ENCODE measurements around the gene GSTA5. TPM values are rescaled to one million over a fixed set of nuclear protein-coding genes. Genes with fewer than 3 reads are reported as not detected.
"Not testable (repeated sequence)": the region's sequence is repeated elsewhere in the genome, so short reads cannot be mapped to it uniquely, and the experiment has no call there.

Gene GSTA5
- total RNA-seq: not detected

DNA sequence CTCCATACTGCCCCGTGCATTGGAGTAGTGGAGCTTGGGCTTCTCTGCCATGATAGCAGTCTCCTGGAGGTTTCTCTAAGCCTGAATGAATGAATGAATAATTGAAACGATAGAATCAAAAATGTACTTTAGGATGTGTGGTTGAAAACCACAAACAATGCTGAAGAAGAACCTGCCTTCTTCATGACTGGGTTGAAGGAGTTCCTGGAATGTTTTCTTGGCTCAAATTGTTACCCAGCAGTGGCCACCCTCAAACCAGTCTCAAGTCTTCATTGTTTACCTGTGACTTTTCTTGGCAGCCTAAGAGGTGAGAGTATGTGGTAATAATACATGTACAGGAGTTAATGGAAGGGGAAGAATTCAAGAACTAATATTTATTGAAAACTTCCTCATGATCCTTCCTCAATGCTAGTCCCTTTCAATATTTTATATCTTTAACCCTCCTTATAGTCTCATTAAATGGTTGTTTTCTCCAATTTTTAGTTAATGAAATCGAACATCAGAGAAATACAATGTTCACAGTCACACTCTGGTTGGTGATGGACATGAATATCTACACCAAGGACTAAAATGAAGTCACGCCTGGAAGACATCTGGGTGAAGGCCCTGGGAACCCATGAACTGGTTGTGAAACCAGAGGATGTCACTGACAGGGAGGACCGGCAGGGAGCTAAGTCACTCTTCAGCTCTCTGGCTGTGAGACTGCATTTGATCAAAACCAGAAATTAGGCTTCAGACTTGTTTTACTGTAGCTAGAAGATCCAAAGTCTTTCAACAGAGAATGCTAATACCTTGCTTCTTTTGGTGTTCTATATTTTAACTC is at the start of gene GSTA5:
GSTA5 (minus strand) TSS at position 51 of the 823 bp plus-strand sequence.
- ATAC-seq (no peak), DNase-seq (ENCODE audit: low spot score) (no peak)
- intact Hi-C loops (cut with DNase I): no loop called here

GRCh38 chr6:52890018-52890417 is 49.4 kb upstream of the GSTA5 start:
- DNase-seq (ENCODE audit: low spot score) (no peak), ATAC-seq (no peak)
- intact Hi-C loops (cut with DNase I): no loop called here

DNA sequence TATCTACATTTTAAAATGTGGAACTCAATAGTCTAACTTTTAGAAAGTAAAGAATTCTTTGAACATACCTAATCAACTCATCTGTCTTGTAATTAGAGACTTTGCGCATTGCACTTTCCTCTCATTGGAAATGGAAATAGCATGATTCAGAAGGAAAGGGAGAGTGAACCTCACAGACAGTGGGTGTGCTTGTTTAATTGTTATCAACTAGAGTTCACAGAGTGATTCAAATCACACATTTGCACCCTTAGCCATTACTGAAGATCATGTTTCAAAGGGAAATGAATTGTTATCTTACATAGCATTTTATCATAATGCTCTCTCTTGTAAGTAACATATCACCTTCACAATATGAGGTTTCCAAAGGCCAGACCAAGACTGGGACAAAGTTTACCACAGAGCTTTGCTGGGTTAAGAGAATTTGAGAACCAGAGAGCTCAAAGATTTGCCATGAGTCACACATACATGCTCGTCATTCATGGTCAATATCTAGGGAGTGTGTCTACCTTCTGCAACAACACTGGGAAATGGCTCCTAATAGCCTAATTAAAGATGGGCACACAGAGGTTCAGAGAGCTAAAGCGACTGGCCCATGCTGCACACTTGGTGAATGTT is 47.4 kb upstream of the GSTA5 start:
- intact Hi-C loops (cut with DNase I): no loop called here
- ATAC-seq (no peak), DNase-seq (ENCODE audit: low spot score) (no peak)

DNA sequence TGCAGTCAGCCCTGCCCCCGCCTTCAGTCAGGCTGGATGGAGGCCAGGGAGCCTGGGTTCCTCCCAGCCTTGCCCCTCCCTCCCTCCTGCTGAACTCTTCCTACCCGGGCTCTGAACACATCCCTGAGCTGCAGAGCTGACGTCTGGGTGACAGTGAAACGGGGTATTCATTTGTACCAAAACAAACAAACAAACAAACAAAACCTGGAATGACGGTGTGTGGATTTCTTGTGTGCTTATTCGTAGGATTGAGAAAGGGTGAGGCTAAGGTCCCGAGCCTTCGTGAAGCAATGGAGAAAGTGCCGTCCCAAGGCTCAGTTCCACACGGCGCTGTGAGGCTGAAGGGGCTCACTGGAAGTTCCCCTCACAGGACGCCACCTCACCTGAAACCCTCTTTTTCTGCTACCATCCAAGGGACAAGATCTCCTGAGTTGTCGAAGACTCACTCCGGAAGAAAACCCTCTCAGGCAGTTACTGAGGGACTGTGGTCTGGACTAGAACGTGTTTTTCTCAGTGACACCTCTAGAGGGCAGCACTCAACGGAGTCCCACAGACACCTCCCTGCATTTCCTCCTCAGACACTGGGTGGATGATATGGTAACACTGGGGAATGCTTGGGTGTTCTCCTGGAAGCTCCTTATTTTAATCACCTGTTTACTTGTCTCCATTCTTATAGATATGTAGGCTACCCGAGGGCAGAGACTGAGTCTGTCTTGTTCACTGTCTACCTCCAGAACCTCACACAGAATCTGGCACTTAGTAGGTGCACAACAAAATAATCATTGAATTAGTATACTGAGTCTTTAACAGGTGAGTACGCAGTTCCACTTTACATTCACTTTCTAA is 41.6 kb upstream of the GSTA5 start:
- peak; percentile 76 for DNase-seq (ENCODE audit: low spot score)
- ATAC-seq: peak; percentile 99
- intact Hi-C loops (cut with DNase I): no loop called here

GRCh38 chr6:52881662-52881995 is 41.0 kb upstream of the GSTA5 start:
- DNase-seq (ENCODE audit: low spot score): no peak
- intact Hi-C loops (cut with DNase I): no loop called here
- ATAC-seq: peak; percentile 37

GRCh38 chr6:52877786-52878185 is 37.2 kb upstream of the GSTA5 start:
- intact Hi-C loops (cut with DNase I): no loop called here
- ATAC-seq (no peak), DNase-seq (ENCODE audit: low spot score) (no peak)

DNA sequence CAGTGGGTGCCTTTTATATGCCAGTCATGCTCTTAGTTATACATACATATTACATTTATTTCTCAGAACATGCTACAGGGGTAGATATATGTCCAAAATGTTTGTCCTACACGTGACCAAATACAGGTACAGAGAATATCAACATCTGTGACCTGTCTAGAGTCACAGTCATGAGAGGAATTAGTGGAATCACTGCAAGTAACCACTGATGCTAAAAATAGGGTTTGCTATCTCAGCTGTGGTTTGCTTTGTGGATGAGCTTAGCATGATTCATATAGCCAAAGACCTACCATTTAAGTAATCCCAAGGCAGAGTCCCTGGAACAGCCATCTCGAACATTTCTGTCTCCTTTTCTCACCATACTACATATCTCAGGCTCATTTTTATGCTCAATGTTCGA is 36.6 kb upstream of the GSTA5 start:
- intact Hi-C loops (cut with DNase I): no loop called here
- no peak for ATAC-seq
- no peak for DNase-seq (ENCODE audit: low spot score)

- ATAC-seq: no peak
- intact Hi-C loops (cut with DNase I): no loop called here
- no peak for DNase-seq (ENCODE audit: low spot score)
Measured at GRCh38 chr6:52876056-52876787, 35.6 kb upstream of the GSTA5 start.

GRCh38 chr6:52872031-52872430 is 31.4 kb upstream of the GSTA5 start:
- DNase-seq (ENCODE audit: low spot score): no peak
- ATAC-seq: no peak
- intact Hi-C loops (cut with DNase I): no loop called here

GRCh38 chr6:52871621-52872020 is 31.0 kb upstream of the GSTA5 start:
- intact Hi-C loops (cut with DNase I): no loop called here

DNA sequence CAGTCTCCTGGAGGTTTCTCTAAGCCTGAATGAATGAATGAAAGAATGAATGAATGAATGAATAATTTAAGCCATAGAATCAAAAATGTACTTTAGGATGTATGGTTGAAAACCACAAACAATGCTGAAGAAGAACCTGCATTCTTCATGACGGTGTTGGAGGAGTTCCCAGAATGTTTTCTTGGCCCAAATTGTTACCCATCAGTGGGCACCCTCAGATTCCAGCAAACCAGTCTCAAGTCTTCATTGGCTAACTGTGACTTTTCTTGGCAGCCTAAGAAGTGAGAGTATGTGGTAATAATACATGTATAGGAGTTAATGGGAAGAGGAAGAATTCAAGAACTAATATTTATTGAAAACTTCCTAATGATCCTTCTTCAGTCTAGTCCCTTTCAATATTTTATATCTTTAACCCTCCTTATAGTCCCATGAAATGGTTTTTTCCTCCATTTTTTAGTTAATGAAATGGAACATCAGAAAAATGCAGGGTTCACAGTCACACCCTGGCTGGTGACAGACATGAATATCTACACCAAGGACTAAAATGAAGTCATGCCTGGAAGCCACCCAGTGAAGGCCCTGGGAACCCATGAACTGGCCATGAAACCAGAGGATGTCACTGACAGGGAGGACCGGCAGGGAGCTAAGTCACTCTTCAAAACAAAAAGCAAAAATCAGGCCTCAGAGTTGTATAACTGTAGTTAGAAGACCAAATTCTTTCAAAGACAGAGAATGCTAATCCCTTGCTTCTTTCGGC is 29.9 kb upstream of the GSTA5 start:
- intact Hi-C loops (cut with DNase I); ATAC-seq; DNase-seq (ENCODE audit: low spot score): not testable (repeated sequence)

More at GRCh38 chr6:52871621-52872020, 31.0 kb upstream of the GSTA5 start:
- DNase-seq (ENCODE audit: low spot score): no peak
- ATAC-seq: no peak

- intact Hi-C loops (cut with DNase I); ATAC-seq; DNase-seq (ENCODE audit: low spot score): not testable (repeated sequence)
Measured at GRCh38 chr6:52868899-52869298, 28.3 kb upstream of the GSTA5 start.

DNA sequence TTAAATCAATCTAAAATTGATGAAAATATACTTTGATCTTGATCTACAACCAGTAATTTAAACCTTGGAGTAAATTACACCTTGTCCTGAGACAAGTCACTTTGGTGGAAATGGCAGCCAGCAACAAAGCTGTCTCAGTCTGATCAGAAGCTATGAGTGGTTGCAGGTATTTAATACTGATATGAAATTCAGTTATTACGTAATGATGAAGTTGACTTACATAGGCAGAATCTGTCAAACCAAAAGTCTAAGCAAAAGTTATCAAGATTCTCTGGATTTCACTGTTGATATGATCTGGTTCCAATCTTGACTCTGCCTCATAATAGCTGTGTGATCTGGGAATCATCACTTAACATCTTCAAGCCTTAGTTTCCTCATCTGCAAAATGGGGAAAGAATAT is 27.6 kb upstream of the GSTA5 start:
- ATAC-seq: no peak
- no peak for DNase-seq (ENCODE audit: low spot score)
- intact Hi-C loops (cut with DNase I): no loop called here

GRCh38 chr6:52861151-52861550 is 20.5 kb upstream of the GSTA5 start:
- ATAC-seq; DNase-seq (ENCODE audit: low spot score); intact Hi-C loops (cut with DNase I): not testable (repeated sequence)

- DNase-seq (ENCODE audit: low spot score) (no peak), ATAC-seq (no peak)
- intact Hi-C loops (cut with DNase I): no loop called here
Measured at GRCh38 chr6:52858416-52858815, 17.8 kb upstream of the GSTA5 start.

- ATAC-seq; DNase-seq (ENCODE audit: low spot score); intact Hi-C loops (cut with DNase I): not testable (repeated sequence)
Measured at GRCh38 chr6:52856137-52856536, 15.5 kb upstream of the GSTA5 start.

- intact Hi-C loops (cut with DNase I): no loop called here
- ATAC-seq (no peak), DNase-seq (ENCODE audit: low spot score) (no peak)
Measured at GRCh38 chr6:52849137-52849536, 8.5 kb upstream of the GSTA5 start.

- no peak for ATAC-seq
- DNase-seq (ENCODE audit: low spot score): no peak
- intact Hi-C loops (cut with DNase I): no loop called here
Measured at GRCh38 chr6:52846002-52846401, 5.4 kb upstream of the GSTA5 start.
